GM08714 (cell line): ENCODE data around the gene PI4K2B.

Source experiments
- H3K4me3 ChIP-seq: fragments of 200-500 bp; sonication (Bioruptor generic); 2 replicates; pipeline ENCODE4 v1.5.1; 2014; ENCODE audit warnings: mild to moderate bottlenecking, low read length, inconsistent platforms
- ZNF274 ChIP-seq: IDR thresholded peaks from 2 replicates; pipeline ENCODE4 v1.6.1; 2012; ENCODE audit warnings: mild to moderate bottlenecking, low read depth, low read length

PI4K2B gene

GRCh38 chr4:25258980-25259578 lies 25.2 kb downstream of the PI4K2B start:
- no peak for TF ChIP-seq ZNF274
- no peak overlapping the region for H3K4me3 ChIP-seq

GRCh38 chr4:25271866-25272265 lies 38.0 kb downstream of the PI4K2B start:
- no peak for TF ChIP-seq ZNF274
- H3K4me3 ChIP-seq: no peak overlapping the region

DNA sequence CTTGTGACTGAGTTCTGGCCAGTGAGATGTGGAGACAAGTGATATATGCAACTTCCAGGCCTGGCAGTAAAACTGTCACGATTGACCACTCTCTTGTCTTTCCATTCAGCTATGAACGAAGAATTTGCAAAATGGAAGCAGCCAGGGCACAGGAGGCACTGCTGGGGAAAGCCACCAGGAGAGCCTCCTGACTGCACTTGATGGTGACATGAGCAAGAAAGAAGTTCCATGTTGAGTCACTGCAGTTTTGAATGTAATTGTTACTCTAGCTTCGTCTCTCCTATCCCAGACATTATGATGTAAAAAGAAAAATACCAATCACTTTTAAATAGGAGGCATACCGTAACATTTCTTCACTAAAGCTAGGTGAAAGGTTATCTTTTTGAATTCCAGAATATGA lies 46.4 kb downstream of the PI4K2B start:
- H3K4me3 ChIP-seq: no peak overlapping the region
- no peak for TF ChIP-seq ZNF274

DNA sequence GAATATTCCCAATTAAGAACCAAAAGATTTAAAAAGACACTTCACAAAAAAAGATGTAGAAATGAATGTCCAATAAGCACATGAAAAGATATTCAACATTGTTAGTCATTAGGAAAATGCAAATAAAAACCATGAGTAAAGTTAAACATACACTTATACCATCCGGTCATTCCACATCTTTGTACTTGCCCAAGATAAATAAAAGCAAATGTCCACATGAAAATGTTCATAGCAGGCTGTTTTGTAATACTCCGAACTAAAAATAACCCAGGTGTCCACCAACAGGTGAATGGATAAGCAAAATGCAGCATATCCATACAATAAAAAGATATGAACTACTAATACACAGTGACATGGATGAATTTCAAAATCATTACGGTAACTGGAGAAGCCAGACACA lies 50.1 kb downstream of the PI4K2B start:
- no peak overlapping the region for H3K4me3 ChIP-seq
- no peak for TF ChIP-seq ZNF274

DNA sequence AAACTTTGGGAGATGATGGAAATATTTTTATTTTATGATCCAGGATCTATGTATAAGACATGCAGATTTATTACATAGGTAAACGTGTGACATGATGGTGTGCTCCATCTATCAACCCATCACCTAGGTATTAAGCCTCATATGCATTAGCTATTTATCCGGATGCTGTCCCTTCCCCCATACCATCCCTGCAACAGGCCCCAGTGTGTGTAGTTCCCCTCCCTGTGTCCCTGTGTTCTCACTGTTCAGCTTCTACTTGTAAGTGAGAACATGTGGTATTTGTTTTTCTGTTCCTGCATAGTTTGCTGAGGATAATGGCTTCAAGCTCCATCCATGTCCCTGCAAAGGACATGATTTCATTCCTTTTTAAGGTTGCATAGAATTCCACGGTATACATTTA lies 50.6 kb downstream of the PI4K2B start:
- no peak overlapping the region for H3K4me3 ChIP-seq
- no peak for TF ChIP-seq ZNF274

DNA sequence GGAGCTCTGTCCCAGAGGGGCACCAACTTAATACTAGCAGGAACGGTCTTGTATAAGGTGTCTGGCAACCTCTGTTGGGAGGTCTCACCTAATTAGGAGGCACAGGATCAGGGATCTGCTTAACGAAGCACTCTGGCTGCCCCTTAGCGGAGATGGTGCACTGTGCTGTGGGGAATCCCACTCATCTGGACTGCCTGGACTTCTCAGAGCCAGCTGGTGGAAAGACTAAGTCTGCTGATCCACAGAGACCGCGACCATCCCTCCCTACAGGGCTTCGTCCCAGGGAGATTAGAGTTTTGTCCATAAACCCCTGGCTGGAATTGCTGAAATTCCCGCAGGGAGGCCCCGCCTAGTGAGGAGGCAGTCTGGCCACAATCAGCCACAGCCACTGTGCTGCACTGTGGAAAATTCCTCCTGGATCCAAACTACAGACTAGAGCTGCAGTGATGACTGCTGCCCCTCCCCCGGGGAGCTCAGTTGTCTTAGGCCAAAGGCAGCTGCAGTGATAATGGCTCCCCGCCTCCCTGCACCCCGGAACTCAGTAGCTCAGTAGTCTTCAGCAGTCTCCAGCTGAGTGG lies 56.7 kb downstream of the PI4K2B start:
- no peak overlapping the region for H3K4me3 ChIP-seq
- no peak for TF ChIP-seq ZNF274

- no peak for TF ChIP-seq ZNF274
- H3K4me3 ChIP-seq: no peak overlapping the region
Observed at GRCh38 chr4:25291158-25291733, 57.4 kb downstream of the PI4K2B start.

DNA sequence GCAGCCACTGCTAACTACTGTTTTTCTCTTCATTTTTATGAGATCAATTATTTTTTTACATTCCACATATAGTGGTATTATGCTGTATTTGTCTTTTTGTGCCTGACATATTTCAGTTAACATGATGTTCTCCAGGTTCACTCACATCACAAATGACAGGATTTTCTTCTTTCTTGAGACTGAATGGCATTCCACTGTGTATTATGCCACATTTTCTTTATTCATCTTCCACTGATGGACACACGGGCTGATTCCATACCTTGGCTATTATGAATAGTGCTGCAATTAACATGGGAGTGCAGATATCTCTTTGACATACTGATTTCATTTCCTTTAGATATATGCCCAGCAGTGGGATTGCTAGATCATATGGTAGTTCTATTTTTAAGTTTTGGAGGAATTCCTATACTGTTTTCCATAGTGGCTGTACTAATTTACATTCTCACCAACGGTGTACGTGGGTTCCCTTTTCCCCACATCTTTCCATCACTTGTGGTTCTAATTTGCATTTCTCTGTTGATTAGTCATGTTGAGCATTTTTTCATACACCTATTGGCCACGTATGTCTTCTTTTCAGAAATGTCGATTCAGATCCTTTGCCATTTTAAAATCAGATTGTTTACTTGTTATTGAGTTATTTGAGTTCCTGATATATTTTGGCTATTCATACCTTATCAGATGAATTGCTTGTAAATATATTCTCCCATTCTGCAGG lies 63.9 kb downstream of the PI4K2B start:
- H3K4me3 ChIP-seq: no peak overlapping the region
- no peak for TF ChIP-seq ZNF274

GRCh38 chr4:25299476-25300203 lies 65.8 kb downstream of the PI4K2B start:
- no peak for TF ChIP-seq ZNF274
- H3K4me3 ChIP-seq: no peak overlapping the region

GRCh38 chr4:25301471-25301870 lies 67.6 kb downstream of the PI4K2B start:
- TF ChIP-seq ZNF274: no peak
- H3K4me3 ChIP-seq: no peak overlapping the region

- no peak for TF ChIP-seq ZNF274
- H3K4me3 ChIP-seq: no peak overlapping the region
Observed at GRCh38 chr4:25302626-25303025, 68.8 kb downstream of the PI4K2B start.

DNA sequence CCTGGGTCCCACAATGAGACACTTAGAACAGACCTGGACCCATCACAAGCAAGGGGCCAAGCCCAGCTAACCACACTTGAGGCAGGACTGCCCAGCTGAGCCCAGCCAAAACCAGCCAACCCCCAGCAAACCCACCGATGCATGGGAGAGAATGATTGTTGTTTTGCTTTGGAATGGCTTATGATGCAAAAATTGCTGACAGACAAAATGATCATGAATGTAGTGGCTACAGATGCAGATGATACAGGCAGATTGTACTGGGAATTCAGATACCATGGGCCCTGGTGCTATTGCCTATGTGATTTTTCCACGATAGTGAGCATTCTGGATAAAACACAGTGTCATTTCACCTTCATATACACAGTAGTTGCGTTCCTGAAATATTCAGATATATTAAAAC lies 69.7 kb downstream of the PI4K2B start:
- no peak overlapping the region for H3K4me3 ChIP-seq
- no peak for TF ChIP-seq ZNF274

DNA sequence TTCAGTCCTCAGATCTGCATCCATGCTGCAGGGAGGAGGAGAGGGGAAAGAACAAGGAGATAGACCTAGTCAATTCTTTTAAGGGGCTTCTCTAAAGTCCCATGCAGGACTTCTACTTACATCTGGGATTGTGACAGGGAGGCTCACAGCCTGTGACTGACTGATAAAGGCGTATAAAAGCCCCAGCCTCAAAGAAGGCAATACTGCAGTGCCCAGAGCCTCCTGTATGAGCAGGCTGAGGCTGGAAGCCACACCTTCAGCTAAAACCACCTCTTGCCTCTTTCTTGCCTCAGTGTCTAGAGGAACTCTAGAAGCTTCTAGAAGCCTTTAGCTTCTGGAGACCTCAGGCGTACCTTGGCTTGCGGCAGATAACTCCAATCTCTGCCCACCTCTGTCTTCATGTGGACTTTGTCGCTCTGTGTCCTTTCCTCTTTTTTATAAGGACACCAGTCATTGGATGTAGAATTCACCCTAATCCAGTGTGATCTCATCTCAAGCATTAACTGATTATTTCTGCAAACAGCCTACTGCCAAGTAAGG lies 72.8 kb downstream of the PI4K2B start:
- TF ChIP-seq ZNF274: no peak
- H3K4me3 ChIP-seq: no peak overlapping the region

GRCh38 chr4:25307596-25307995 lies 73.8 kb downstream of the PI4K2B start:
- no peak overlapping the region for H3K4me3 ChIP-seq
- TF ChIP-seq ZNF274: no peak
